A549 treated with ZK216348 at 1 μM for 4 hours (cell line): Measurements from ENCODE around the gene INSL4. TPM values are rescaled to one million over a fixed set of nuclear protein-coding genes. Genes with fewer than 3 reads are reported as not detected.

Source experiments
- total RNA-seq: library from RNA; stranded (reverse); fragments of 200-300 nt; extraction: Qiagen RNA extraction; gene quantifications from 5 replicates; pipeline ENCODE4 v1.2.3, GENCODE V29; 2022; ENCODE audit warnings: low read depth

The INSL4 gene
- 13.6 to 17.0 TPM (median 16.2 TPM) in 5 replicates for total RNA-seq

GRCh38 chr9:5231212-5231611 lies at the start of gene INSL4:
Gene INSL4 (plus strand): TSS chr9:5231419. CDS start chr9:5231524, 105 bp downstream.

GRCh38 chr9:5185220-5185840 lies 45.9 kb upstream of the INSL4 start, which contains the start of gene INSL6:
Gene INSL6 (minus strand): TSS chr9:5185639. CDS start chr9:5185602, 37 bp downstream.

Other genes with a start within 250 kb of the INSL4 start
- gene JAK2, start 246.1 kb upstream of the INSL4 start, total RNA-seq, result 1.5 to 3.6 TPM (median 2.8 TPM) in 5 replicates
- gene INSL6, start 45.8 kb upstream of the INSL4 start, total RNA-seq, result not detected in 5 replicates
- 0.21 to 0.42 TPM (median 0.38 TPM) in 3 of 5 replicates, not detected in the others for gene RLN2, start 73.3 kb downstream of the INSL4 start, total RNA-seq
- gene RLN1, start 108.5 kb downstream of the INSL4 start, total RNA-seq, result not detected in 5 replicates
- gene PLGRKT, start 206.5 kb downstream of the INSL4 start, total RNA-seq, result 17.6 to 35.7 TPM (median 22.0 TPM) in 5 replicates
- 1.2 to 2.7 TPM (median 1.8 TPM) in 5 replicates for gene CD274, start 219.1 kb downstream of the INSL4 start, total RNA-seq